ENCODE measurements around the gene PLPP1. TPM values are rescaled to one million over a fixed set of nuclear protein-coding genes. Genes with fewer than 3 reads are reported as not detected.

PLPP1 gene
- total and polyA plus RNA-seq, 2 of the 13 experiments (the other 11 are each of a cell fraction or from before 2014, with no cell fraction given): 7.3 to 12.1 TPM

DNA sequence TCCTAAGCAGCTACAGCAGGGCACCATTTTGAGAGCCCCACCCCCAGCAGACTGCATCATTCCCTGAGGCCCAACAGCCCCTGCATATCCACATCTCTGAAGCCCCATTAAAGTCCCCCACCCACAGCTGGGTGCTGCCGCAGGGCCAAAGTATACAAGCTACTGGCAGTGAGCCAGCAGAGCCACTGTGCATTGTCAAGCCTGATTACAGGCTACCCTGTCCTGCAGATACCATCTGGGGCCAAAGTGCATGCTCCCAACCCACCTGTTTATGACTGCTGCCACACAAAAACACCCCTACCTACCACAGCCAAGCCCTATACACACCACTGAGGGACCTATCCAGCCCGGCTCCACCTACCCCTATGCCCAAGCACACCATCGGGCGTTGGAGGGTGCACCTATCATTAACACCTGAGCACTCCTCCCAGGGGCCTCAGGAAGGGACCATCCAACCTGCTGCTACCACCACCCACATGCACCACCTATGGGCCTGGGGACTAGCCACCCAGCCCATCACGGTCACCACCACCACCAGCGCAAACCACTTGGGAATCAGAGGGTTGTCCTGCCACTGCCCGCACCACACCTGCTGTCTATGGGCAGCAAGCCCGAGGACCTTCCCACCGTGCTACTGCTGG is 105.0 kb downstream of the PLPP1 start (continued):
- TF ChIP-seq ZNF142 (CRISPR knock-in tag; IDR thresholded peaks at IDR 0.05): no peak
- no peak for TF ChIP-seq ZNF777 (CRISPR knock-in tag; IDR thresholded peaks at IDR 0.05)
- TF ChIP-seq ZNF709 (CRISPR knock-in tag; IDR thresholded peaks at IDR 0.05): no peak
- TF ChIP-seq ZNF580 (CRISPR knock-in tag; IDR thresholded peaks at IDR 0.05; ENCODE audit: borderline replicate concordance, low read depth): 0 out of 2 replicates have a peak, but pooled peaks have one; percentile 27
- TF ChIP-seq KDM3A (CRISPR knock-in tag; IDR thresholded peaks at IDR 0.05; ENCODE audit: low read depth): no peak
- TF ChIP-seq NFE2L1 (CRISPR knock-in tag; IDR thresholded peaks at IDR 0.05; ENCODE audit: borderline replicate concordance): no peak
- no peak for TF ChIP-seq XBP1 (CRISPR knock-in tag; IDR thresholded peaks at IDR 0.05)
- no peak for TF ChIP-seq ZSCAN9 (CRISPR knock-in tag; IDR thresholded peaks at IDR 0.05; ENCODE audit: borderline replicate concordance)
- no peak for TF ChIP-seq MED8 (CRISPR knock-in tag; IDR thresholded peaks at IDR 0.05; ENCODE audit: insufficient replicate concordance)
- no peak for TF ChIP-seq ZNF547 (CRISPR knock-in tag; IDR thresholded peaks at IDR 0.05)
- TF ChIP-seq, protein P1, sequence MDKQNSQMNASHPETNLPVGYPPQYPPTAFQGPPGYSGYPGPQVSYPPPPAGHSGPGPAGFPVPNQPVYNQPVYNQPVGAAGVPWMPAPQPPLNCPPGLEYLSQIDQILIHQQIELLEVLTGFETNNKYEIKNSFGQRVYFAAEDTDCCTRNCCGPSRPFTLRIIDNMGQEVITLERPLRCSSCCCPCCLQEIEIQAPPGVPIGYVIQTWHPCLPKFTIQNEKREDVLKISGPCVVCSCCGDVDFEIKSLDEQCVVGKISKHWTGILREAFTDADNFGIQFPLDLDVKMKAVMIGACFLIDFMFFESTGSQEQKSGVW (CRISPR knock-in tag; IDR thresholded peaks at IDR 0.05; ENCODE audit: borderline replicate concordance): no peak
- no peak; the same call in 1 of the 2 replicates for TF ChIP-seq CENPT (CRISPR knock-in tag; IDR thresholded peaks at IDR 0.05; ENCODE audit: low read depth)
- TF ChIP-seq ZSCAN31 (CRISPR knock-in tag; IDR thresholded peaks at IDR 0.05; ENCODE audit: low read depth): no peak
- TF ChIP-seq ZNF878 (CRISPR knock-in tag; IDR thresholded peaks at IDR 0.05): 0 out of 2 replicates have a peak, but pooled peaks have one; percentile 32
- no peak for TF ChIP-seq ZNF513 (CRISPR knock-in tag; conservative IDR thresholded peaks at IDR 0.05)
- TF ChIP-seq DBP (CRISPR knock-in tag; IDR thresholded peaks at IDR 0.05; ENCODE audit: not compliant biosample characterization): no peak
- TF ChIP-seq PHF8 (CRISPR knock-in tag; IDR thresholded peaks at IDR 0.05): no peak
- TF ChIP-seq DNMT1 (CRISPR knock-in tag; IDR thresholded peaks at IDR 0.05): no peak
- TF ChIP-seq SRY (CRISPR knock-in tag; IDR thresholded peaks at IDR 0.05): no peak
- TF ChIP-seq TBX2 (CRISPR knock-in tag; IDR thresholded peaks at IDR 0.05; ENCODE audit: borderline replicate concordance): peak; percentile 72; the same call in 1 of the 2 replicates
- TF ChIP-seq ZNF235 (CRISPR knock-in tag; IDR thresholded peaks at IDR 0.05; ENCODE audit: borderline replicate concordance): no peak

Data from HepG2 (cell line).